ENCODE data around the gene RIMS1. TPM values are rescaled to one million over a fixed set of nuclear protein-coding genes. Genes with fewer than 3 reads are reported as not detected.
A peak's percentile ranks its signal among the peaks of the same experiment; 100 is the strongest.

Gene RIMS1
- total RNA-seq, 1 donor from 2014 or later: 0.17 TPM

DNA sequence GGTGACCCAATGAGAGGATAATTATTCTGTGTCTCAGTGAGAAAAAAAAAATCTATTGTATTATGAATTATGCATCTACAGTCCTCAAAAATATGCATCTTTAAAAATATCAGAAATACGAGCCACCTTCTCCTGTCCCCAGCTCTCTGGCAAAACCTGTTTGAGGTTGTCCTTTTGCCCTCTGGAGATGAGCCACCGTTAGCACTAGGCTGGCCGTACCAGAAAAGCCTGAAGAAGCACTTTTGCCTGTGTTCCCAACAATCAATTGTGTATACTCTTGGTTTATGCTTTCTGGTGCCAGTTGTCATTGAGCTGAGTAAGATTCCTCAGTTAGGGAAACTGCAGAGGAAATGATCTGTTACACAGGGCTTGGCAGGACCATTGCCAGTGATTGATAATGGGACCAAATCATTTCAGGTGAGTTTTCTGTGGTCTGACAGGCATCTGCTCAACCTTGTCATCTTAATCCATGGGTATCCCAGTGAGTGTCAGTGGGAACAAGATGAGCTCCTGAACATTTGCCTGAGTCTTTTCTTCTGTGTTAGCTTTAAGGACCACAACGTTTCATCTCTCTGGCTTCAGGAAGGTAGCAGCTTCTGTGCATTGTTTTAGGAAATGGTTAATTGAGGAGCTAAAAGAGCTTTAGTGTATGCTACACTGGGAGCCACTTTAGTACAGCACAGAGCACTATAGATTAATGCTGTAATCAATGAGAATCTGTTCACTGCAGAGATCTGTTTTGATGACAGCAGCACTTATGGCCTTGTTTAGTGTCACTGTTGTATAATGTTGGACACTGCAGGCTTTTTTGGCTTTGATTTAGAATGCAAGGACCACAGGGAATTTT, 330.1 kb downstream of the RIMS1 start:
- DNase-seq (ENCODE audit: low read depth): no peak
- TF ChIP-seq CTCF (conservative IDR thresholded peaks at IDR 0.05; ENCODE audit: low read depth, low read length): no peak
- H3K4me3 ChIP-seq (ENCODE audit: low read depth, low read length): no peak overlapping the region

- TF ChIP-seq CTCF (conservative IDR thresholded peaks at IDR 0.05; ENCODE audit: low read depth, low read length): no peak
- no peak overlapping the region for H3K4me3 ChIP-seq (ENCODE audit: low read depth, low read length)
- DNase-seq (ENCODE audit: low read depth): no peak
Observed at GRCh38 chr6:72217626-72218025, 331.3 kb downstream of the RIMS1 start.

DNA sequence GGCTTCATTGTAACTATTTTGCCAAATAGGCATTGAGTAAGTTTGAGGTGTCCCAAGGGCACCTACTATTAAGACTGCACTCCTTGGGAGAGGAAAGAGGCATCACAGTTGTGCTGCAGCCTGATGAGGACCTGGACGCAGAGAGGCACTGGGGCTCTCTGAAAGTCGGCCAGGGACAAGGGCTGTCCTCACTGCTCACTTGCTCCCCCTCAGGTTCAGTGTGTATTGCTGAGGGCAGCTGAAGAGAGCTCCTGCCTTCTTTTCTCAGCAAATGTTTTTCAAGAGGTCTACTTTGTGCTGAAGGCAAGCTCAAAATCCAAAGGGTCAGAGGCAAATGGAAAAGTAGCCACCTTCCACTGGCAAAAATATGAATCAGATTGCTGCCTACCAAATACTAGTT, 331.8 kb downstream of the RIMS1 start:
- peak; percentile 70 for TF ChIP-seq CTCF (conservative IDR thresholded peaks at IDR 0.05; ENCODE audit: low read depth, low read length)
- no peak overlapping the region for H3K4me3 ChIP-seq (ENCODE audit: low read depth, low read length)
- peak; percentile 4 for DNase-seq (ENCODE audit: low read depth)

- DNase-seq (ENCODE audit: low read depth): no peak
- no peak overlapping the region for H3K4me3 ChIP-seq (ENCODE audit: low read depth, low read length)
- no peak for TF ChIP-seq CTCF (conservative IDR thresholded peaks at IDR 0.05; ENCODE audit: low read depth, low read length)
Observed at GRCh38 chr6:72219536-72219935, 333.2 kb downstream of the RIMS1 start.

- no peak for DNase-seq (ENCODE audit: low read depth)
- no peak overlapping the region for H3K4me3 ChIP-seq (ENCODE audit: low read depth, low read length)
- no peak for TF ChIP-seq CTCF (conservative IDR thresholded peaks at IDR 0.05; ENCODE audit: low read depth, low read length)
Observed at GRCh38 chr6:72238021-72238420, 351.7 kb downstream of the RIMS1 start.

GRCh38 chr6:72238900-72239299, 352.6 kb downstream of the RIMS1 start:
- DNase-seq (ENCODE audit: low read depth): no peak
- no peak overlapping the region for H3K4me3 ChIP-seq (ENCODE audit: low read depth, low read length)
- no peak for TF ChIP-seq CTCF (conservative IDR thresholded peaks at IDR 0.05; ENCODE audit: low read depth, low read length)

DNA sequence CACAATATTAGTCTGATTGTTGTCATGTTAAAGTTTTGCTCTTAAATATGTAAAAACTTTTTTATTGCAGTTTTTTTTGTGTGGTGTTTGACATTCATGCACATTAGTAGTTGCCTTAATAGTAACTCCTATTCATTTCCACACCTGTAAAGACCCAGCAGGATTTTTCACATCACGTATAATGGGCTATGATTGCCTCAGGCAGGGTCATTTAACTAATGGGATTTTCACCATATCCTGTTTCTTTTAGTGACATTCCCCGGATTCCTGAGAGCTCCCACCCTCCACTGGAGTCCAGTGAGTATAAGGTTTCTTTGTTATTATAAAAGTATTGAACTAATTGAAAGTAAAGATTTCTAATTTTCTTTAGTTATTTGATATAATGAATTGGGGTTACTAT, 359.2 kb downstream of the RIMS1 start:
- peak; percentile 18 for DNase-seq (ENCODE audit: low read depth)

More for the DNA sequence above, 359.2 kb downstream of the RIMS1 start:
- H3K4me3 ChIP-seq (ENCODE audit: low read depth, low read length): no peak overlapping the region
- TF ChIP-seq CTCF (conservative IDR thresholded peaks at IDR 0.05; ENCODE audit: low read depth, low read length): no peak

All from epithelial cell of proximal tubule (primary cell).